Activated naive CD4-positive, alpha-beta T cell treated with anti-CD3 and anti-CD28 coated beads, Interleukin-2, amount 50 U/mL, for 72 hours (primary cell): Measurements from ENCODE around the gene CHD3. TPM values are rescaled to one million over a fixed set of nuclear protein-coding genes. Genes with fewer than 3 reads are reported as not detected.

Source experiments
- ATAC-seq, 2 donors: fragments of 150-1000 bp; cut with Tn5 transposase; 2 replicates each; pipeline ENCODE4 v1.10.0; 2021; ENCODE audit warnings: mild to moderate bottlenecking in 2 of 2, moderate library complexity in 2 of 2
- DNase-seq, 2 donors: peaks; one replicate each; pipeline ENCODE4 v3.0.0; 2021 to 2022; ENCODE audit warnings: low spot score in 2 of 2
- H3K27ac Mint-ChIP-seq, 2 donors: one replicate each; pipeline ENCODE4 v1.8.0; 2022; ENCODE audit warnings: mild to moderate bottlenecking in 2 of 2, mixed read lengths in 2 of 2
- H3K36me3 Mint-ChIP-seq, 2 donors: one replicate each; pipeline ENCODE4 v1.8.0; 2022; ENCODE audit warnings: mixed read lengths in 2 of 2
- H3K9me3 Mint-ChIP-seq, 2 donors: one replicate each; pipeline ENCODE4 v1.8.0; 2022; ENCODE audit warnings: mixed read lengths in 2 of 2
- total RNA-seq, 2 donors: library from RNA; stranded (reverse); gene quantifications; one replicate each; pipeline ENCODE4 v1.2.3, GENCODE V29; 2022

The CHD3 gene
- total RNA-seq, 2 donors from 2014 or later: 182 to 212 TPM

DNA sequence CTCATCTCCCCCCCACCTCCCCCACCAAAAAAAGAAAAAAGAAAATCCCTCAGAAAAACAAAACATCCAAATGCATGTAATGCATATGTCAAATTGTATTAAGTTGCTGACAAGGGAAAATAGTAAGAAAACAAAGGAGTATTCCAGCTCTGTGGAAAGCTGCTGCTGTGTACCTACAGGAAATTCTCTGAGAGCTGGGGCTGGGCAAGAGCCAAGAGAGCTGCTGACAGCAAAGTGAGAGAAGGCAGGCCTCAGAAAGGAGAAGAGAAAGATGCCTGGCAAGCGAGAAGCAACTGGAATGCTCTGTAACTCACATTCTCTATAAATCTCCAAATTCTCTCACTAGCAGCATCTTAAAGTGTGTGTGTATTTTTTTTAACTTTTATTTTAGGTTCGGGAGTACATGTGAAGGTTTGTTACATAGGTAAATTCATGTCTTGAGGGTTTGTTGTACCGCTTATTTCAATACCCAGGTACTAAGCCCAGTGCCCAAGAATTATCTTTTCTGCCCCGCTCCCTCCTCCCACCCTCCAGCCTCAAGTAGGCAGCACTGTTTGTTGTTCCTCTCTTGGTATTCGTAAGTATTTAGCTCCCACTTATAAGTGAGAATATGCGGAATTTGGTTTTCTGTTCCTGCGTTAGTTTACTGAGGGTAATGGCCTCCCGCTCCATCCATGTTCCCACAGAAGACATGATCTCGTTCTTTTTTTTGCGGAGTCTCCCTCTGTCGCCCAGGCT is 67.8 kb downstream of the CHD3 start:
- Mint-ChIP-seq H3K36me3 (no peaks in the 10 kb centered on the region), H3K27ac (no peak overlapping the region), H3K9me3 (no peaks in the 10 kb centered on the region)
- DNase-seq (no peak), ATAC-seq (no peak)

DNA sequence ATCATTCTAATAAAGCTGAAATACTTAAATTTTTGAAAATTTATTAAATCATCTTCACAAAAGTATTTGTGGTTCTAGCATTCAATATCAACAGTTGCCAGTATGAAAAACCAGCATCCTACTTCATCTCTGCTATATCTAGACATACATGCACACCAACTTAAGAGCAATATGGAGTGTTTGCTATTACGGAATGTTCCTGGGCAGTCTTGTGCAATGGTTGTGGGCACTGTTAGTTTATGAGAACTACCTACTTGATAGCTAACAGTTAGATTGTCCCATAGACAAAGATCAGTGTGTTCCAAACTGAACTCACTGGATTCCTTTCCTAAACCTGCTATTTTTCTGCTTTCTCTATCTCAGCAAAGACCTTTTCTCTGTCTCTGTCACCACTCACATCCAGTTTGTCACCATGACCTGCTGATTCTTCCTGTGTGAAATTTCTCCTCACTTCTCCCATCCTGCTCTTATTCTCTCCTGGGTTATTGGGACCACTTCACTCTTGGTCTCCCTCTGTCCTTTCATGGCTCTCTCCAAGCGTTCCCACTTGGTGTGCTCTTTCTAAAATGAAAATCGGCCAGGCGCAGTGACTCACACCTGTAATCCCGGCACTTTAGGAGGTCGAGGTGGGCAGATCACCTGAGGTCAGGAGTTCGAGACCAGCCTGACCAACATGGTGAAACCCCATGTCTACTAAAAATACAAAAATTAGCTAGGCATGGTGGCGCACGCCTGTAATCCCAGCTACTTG is 71.1 kb downstream of the CHD3 start:
- Mint-ChIP-seq H3K9me3 (no peaks in the 10 kb centered on the region), H3K36me3 (no peaks in the 10 kb centered on the region), H3K27ac (no peak overlapping the region)
- DNase-seq (no peak), ATAC-seq (no peak)

DNA sequence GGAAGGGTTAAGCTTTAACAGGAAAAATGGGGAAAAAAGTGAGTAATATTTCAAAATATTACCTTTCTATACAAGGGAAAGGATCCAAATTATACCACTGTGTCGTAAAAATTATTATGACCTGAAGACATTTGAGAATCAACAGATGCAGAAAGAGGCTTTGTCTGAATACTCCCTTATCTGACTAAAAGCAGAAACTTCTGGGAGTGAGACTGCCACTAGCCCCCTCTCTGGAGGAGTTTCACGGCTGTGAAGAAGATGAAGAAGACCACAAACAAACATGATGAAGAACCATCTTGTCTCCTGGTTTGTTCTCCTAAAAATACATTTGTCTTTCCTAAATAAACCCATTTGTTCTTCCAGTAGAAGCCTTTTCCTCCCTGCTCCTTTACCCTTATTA is 72.8 kb downstream of the CHD3 start:
- DNase-seq: no peak
- no peak for ATAC-seq
- H3K27ac Mint-ChIP-seq: no peak overlapping the region
- no peaks in the 10 kb centered on the region for H3K9me3 Mint-ChIP-seq
- no peaks in the 10 kb centered on the region for H3K36me3 Mint-ChIP-seq

Other genes starting within 250 kb of the CHD3 start
- under 1 TPM in 1 of 2 donors, not detected in 1; 0.25 TPM for gene ATP1B2, start 237.9 kb upstream of the CHD3 start, total RNA-seq
- 100 to 1,000 TPM in 1 of 2 donors, 10 to 100 TPM in 1; 78.4 to 147 TPM for gene TP53, start 201.3 kb upstream of the CHD3 start, total RNA-seq
- 10 to 100 TPM; 16.4 to 23.5 TPM for gene WRAP53, start 200.3 kb upstream of the CHD3 start, total RNA-seq
- gene EFNB3, start 183.6 kb upstream of the CHD3 start, total RNA-seq: not detected
- gene DNAH2, start 171.0 kb upstream of the CHD3 start, total RNA-seq: under 1 TPM; 0.05 to 0.19 TPM
- 10 to 100 TPM; 34.9 to 41.2 TPM for gene KDM6B, start 54.6 kb upstream of the CHD3 start, total RNA-seq
- 1 to 10 TPM; 1.3 to 1.8 TPM for gene TMEM88, start 33.7 kb upstream of the CHD3 start, total RNA-seq
- gene NAA38, start 31.2 kb upstream of the CHD3 start, total RNA-seq: 100 to 1,000 TPM in 1 of 2 donors, 10 to 100 TPM in 1; 91.4 to 103 TPM
- gene CYB5D1, start 30.8 kb upstream of the CHD3 start, total RNA-seq: 10 to 100 TPM in 1 of 2 donors, 1 to 10 TPM in 1; 8.0 to 20.2 TPM
- gene RNF227, start 27.5 kb downstream of the CHD3 start, total RNA-seq: 1 to 10 TPM; 4.8 to 5.3 TPM
- 10 to 100 TPM in 1 of 2 donors, 1 to 10 TPM in 1; 5.4 to 10.9 TPM for gene KCNAB3, start 41.1 kb downstream of the CHD3 start, total RNA-seq
- gene TRAPPC1, start 43.2 kb downstream of the CHD3 start, total RNA-seq: 100 to 1,000 TPM; 190 to 195 TPM
- gene CNTROB, start 43.4 kb downstream of the CHD3 start, total RNA-seq: 100 to 1,000 TPM in 1 of 2 donors, 10 to 100 TPM in 1; 73.3 to 147 TPM
- under 1 TPM in 1 of 2 donors, not detected in 1; 0.19 TPM for gene GUCY2D, start 113.8 kb downstream of the CHD3 start, total RNA-seq
- not detected for gene ALOX15B, start 150.3 kb downstream of the CHD3 start, total RNA-seq
- 1 to 10 TPM; 1.5 to 3.2 TPM for gene ALOX12B, start 198.9 kb downstream of the CHD3 start, total RNA-seq
- gene ALOXE3, start 229.7 kb downstream of the CHD3 start, total RNA-seq: under 1 TPM in 1 of 2 donors, not detected in 1; 0.23 TPM
- 10 to 100 TPM in 1 of 2 donors, 1 to 10 TPM in 1; 7.5 to 10.7 TPM for gene HES7, start 235.3 kb downstream of the CHD3 start, total RNA-seq